MV-4-11 (cell line): ENCODE measurements around the gene ENC1.

Experiments
- DNase-seq: peaks from one replicate; lab custom pipeline; 2025; lab: John Stamatoyannopoulos, UW

The ENC1 gene

DNA sequence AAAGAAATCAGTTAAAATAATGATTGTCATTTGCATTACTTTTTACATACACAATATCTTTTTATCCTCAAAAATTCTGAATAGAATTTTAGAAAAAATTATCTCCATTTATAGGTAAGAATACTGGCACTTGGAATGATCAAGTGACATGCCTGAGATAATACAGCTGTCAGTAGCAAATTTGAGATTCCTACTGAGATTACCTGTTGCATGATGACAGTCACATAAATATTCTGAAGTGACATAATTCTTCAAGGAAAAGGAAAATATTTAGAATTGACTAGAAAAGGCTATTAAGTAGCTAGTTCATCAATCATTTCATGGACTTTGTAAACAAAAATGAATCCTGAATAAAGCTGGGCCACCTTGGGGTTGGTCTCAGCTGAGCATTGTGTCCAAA is 15.2 kb upstream of the ENC1 start:
- DNase-seq, result no peak

DNA sequence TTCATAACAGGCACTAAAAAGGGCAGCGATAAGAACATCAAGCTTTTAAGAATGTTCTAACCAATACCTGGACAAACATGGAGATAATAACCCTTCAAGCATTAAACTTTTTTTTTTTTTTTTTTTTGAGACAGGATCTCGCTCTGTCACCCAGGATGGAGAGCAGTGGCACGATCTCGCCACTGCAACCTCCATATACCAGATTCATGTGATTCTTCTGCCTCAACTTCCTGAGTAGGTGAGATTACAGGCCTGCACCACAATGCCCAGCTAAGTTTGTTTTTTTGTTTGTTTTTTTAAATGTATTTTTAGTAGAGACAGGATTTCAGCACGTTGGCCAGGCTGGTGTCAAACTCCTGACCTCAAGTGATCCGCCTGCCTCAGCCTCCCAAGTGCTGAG is 14.7 kb upstream of the ENC1 start:
- no peak for DNase-seq

DNA sequence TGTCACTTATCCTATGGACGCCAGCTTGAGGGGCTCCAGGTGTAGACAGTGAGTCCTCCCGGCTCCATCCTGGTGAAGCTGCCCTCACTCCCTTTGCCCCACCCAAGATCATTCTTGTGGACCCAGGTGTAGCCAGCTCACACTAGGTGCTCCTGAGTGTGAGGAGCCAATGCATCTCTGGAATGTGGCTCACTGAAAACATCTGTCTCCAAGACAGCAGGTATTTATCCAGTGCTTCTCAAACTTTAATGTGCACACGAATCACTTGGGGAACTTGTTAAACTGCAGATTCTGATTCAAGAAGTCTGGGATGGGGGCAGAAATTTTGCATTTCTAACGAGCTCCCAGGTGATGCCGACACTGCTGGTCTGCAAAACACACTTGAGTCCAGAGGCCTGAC is 13.5 kb upstream of the ENC1 start:
- no peak for DNase-seq

DNA sequence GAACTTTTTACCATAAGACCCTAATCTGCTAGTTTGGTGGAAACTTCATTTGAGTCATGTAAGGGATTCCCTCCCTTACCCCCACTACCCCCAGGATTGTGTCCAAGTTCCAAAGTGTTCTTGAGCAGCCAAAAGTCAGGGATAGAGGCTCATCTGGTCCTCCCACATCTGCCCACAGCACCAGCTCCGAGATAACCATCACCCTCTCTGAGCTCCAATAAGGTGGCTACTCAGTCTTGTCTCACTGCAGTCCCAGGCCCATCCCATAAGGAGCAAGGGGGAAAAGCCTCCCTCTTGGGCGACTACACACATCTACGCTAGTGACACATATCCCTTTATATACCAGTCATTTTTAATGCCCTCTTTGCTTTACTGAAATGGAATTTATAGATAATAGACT is 12.0 kb upstream of the ENC1 start:
- DNase-seq, result no peak

DNA sequence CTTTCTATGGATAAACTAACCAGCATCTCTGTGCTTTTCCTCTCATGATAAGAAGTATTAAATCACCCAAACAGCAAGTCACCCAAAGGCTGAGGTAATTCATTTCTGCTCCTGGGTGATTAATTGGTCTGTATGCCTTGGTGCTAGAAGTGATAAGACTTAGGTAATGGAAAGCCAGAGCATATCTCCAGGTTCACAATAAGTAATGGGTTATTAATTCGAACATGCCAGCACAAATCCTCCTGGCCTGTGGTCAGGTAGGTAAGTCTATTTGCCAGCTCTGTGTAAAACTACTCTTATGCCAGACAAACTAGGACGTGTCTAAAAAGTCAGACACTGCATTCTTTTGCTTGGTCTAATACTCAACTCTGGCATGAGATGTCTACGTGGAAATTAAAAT is 11.2 kb upstream of the ENC1 start:
- no peak for DNase-seq

DNA sequence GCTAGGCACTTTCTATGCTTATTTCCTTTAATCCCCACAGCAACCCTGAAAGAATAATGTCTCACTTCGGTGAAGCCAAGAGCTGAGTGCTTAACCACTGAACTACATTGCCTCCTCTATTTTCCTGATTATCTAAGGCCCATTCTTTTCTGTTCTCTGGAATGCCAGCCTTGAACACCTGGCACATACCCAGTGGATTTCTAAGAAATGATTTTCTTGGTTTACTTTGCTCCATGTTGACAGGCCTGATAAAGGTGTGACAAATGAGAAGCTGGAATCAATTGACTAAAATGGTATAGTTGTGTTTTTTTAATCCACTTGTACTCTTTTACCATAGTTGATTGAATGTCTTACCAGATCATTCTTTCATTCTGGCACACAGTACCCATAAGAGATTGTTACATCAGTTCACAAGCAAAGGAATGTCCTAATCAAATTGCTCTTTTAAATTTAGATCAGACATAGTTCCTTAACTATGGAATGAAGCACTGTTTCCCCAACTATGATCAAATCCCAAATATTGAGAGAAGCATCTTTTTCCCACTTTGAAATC is 9.0 kb upstream of the ENC1 start:
- DNase-seq, result no peak

DNA sequence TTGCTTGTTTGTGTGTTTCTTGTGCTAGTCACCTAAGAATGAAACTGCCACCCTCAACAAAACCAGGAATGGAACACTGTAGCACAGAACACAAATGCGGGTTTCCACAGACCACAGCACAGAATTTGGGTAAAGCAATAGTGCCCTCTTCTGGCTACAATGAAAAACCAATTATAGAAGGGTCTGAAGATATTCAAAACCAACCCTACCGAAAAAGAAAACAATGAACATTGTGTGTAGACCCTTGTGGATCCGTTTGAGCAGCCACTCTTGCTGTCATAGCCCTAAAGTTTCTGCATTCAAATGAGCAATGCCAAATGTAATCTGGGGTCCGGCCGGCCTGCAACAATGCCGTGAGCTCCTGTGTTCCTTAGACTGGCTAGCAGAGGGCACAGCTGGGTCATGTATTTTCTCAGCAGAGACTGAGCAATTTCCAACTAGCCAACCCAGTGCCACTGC is 8.3 kb upstream of the ENC1 start:
- DNase-seq, result peak; percentile 63

DNA sequence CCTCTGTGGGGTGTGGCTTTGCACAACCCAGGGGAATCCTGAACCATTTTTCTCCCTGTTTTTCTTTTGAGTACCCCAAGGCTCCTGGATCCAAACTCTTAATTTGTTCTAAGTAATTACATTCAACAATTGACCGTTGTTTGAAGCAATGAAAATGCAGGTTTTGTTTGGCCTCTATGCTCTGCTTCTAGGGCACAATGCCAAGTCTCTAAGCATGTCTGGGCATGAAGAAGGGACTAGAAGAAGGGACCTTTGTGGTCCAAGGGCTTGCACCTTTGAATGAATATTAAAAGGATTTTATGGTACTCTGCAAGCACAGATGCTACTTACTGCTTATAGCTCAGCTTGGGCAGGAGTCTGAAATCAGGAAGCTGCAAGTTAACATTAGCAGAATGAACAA is 6.6 kb upstream of the ENC1 start:
- DNase-seq, result no peak

DNA sequence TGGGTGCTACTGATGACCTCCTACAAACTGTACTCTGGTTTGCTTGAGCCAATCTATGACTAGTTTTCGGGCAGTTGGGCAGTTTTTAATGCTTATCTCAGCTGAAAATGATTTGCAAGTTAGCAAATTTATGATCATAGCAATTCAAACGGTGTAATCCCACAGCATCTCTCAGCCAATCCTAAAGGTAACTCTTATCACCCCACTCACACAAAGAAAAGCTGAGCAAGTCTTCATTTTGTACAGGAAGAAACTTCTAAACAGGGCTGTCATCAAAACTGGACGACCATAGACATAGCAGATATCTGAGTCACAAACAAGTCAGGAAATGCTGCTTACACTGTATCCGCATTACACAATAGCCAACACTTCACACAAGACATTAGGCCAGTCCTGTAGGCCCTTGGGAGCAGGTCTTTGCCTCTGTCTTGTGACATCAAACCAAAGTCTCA is 2.6 kb upstream of the ENC1 start:
- DNase-seq, result peak; percentile 93

DNA sequence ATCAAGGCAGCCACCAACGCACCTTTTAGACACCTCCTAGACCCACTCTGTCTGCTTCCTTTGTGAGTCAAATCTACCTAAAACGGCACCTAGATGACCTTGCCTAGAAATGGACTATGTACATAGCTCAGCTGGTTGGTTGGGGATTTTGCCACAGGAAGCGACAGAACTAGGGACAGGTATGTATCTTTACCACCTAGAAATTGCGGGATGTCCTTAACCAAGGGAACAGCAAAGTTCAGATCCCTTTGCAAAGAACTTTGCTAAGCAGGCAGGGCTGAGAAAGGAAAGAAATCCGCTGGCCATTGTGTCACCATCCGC is 2.0 kb upstream of the ENC1 start:
- DNase-seq, result no peak

DNA sequence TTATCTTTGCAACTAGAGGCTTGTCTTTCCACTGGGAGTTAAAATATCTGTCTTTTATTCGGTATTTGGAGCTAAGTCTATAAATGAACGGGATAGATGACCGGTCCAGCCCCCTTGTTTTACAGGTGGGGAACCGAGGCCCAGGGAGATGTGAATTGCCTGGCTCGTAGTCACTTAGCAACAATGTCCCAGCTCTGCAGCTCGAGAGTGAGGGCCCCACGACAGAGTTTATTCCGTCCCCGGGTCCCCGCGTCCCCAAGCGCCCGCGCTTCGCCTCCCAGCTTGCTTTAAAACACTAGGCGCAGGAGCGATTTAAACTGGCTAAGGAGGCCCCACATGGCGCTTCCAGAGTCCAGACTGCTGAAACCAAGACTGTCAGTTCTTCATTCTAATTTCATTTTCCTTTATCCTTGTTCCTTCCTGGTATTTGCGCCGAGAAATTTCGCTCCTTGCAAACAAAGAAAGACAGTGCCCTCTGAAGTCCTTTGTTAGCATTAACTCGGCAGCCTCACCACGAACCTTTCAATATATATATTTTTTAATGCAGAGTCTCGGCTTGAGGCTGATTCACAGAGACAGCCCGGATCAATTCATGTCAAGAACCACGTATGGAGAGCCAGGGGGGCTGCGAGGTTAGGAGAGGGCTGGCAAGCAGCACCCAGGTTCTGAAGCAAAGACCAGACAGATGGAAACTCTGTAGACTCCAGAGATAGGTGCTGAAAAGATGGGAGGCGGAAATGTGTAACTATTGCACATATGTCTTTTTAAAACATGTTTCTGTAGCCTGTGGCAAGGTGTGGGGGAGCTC is 1.4 kb upstream of the ENC1 start:
- peak; percentile 87 for DNase-seq

DNA sequence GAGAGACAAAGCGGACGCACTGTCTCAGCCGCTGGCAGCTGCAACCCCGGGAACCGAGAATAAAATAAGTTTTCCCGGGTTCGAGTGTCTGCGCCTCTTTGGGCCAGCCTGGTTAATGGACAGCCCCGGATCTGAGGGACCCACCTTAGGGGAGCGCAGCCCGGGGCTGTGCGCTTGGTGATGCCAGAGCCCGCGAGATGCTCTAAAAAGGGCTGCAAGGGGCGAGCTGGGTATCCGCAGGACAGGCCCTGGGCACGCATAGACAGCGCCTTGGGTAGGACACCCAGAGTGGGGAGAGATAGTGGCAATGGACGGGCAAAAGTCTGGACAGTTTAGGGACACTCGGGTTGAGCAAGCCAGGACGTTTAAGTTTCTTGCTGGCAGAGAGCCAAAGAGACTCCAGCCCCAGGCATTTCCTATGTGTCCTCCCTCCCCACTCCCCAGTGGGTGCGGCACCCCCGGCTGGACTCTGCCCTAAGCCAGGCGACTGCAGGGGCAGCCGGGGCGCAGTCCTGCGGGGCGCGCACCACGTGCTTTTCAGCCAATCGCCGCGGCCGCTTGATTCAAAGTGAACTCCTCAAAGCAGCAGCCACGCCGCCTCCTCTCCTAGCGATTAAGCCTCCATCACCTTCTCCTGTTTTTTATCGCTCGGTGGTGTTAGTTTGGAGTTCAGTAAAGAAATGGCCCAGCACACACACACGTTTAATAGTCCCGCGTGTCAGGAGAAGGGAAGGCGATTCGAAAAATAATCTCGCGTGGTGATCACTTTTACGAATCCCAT is 616 bp upstream of the ENC1 start:
- peak; percentile 65 for DNase-seq

DNA sequence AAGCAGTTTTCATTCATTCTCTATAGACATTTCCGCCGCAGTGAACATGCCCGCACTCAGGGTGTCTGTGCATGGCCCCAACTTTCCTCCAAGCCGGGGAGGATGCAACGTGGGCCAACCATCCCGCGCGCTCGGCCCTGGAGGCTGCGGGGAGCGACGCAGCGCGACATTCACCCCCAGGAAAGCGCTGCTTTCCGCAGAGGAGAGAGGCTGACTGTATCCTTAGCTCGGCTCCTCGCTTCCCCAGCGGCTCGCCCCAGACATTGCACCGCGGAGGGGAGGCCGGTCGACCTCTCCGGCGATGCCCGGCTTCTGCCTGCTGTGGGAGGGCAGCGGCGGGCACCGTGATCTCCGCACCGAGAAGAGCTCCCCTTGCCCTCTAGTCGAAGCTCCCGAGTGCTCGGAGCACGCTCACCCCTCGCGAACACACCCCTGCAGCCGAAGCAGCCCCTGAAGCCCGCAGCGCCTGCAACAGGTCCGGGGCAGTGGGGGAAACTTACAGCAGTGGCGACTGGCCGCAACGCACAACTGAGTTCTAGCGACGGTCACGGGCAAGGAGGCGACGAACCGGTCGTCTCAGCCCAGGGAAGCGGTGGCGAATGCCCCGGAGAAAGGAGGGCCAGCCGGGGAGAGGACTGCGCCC is 600 bp downstream of the ENC1 start:
- DNase-seq, result peak; percentile 21

DNA sequence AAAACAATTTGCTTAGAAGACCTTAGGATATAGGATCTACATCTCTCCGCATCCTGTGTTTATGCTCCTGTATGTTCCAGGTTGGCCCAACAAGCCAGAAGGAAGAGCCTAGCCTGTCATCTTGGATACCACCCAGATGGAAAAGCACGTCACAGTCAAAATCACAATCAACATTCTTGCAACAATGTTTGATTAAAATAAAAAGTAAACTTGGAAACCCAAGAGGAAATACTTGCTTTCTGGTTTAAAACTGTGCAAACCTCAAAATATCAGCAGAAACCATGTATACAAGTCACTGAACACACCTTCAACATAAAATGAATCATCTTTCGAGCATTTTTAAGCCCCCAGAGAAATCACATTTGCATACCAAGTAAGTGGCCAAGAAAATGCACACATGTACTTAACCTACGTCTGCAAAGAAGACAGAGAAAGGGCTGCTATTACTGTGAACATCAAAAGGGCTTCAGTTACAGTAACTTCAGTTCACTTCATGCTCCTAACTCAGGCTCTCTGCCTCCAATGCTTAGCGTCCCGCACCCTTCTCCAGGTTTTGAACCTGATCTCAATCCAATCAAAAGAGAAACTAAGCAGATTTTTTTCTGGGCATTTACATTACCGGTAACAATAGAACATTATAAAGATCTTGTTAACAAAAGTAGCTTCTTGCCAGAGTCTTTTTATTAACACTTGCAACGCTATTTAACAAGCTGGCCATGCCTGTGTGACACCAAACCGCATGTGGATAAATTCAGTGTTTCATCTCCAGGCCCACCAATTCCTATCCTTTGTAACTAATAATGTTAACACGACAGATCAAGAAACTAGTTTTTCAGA is 1.3 kb downstream of the ENC1 start:
- DNase-seq, result no peak

DNA sequence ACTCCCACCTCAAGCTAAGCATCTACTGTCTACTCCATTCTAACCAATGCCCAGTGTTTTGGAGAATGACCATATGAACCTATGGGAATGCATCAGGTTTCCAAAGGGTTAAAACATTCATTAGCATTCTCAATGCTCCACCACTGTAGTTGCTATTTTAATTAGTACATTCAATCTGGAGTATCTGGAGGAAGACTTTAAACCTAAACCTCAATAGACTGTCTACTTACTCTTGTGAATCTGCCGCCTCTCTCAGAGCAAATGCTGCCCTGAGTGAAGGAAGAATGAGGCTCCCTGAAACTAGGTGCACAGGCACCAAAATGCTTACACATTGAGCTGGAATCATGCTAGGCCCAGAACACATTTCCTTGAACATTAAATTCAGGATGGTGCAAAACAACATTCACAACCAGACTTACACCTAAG is 2.0 kb downstream of the ENC1 start:
- no peak for DNase-seq

DNA sequence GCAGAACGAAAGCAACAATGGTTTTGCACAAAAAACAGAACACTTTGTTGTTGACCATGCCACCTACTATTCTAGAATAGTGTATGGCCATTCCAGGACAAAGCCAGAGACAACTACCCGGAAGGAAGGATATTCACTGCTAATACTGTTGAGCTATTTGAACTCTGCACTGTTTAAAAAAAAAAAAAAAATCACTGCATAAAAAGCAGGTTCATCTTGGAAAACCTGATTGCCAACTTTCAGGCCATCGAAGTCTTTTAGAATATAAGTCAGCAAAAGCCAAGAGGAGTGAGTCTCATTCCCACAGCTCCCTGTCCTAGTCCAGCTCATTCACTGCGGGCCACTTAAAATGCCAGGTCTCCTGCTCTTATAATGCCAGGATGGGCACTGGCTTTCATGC is 4.0 kb downstream of the ENC1 start:
- DNase-seq, result no peak

DNA sequence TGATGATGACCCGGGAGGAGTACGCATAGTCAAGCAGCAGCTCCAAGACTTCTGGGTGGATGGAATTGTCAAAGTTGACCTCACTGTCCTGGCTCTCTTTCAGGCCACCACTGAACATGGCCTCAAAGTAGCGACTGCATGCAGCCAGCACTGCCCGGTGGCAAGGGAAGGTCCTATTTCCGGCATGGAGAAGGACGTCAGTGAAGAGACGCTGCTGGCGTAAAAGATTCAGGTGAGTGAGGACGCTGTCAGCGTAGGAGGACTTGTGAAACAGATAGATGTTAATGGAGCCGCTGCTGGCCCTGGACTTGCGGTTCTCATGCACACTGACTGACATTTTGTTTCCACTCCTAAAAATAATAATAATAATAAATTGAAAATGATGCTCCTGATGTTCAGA is 4.4 kb downstream of the ENC1 start:
- no peak for DNase-seq

DNA sequence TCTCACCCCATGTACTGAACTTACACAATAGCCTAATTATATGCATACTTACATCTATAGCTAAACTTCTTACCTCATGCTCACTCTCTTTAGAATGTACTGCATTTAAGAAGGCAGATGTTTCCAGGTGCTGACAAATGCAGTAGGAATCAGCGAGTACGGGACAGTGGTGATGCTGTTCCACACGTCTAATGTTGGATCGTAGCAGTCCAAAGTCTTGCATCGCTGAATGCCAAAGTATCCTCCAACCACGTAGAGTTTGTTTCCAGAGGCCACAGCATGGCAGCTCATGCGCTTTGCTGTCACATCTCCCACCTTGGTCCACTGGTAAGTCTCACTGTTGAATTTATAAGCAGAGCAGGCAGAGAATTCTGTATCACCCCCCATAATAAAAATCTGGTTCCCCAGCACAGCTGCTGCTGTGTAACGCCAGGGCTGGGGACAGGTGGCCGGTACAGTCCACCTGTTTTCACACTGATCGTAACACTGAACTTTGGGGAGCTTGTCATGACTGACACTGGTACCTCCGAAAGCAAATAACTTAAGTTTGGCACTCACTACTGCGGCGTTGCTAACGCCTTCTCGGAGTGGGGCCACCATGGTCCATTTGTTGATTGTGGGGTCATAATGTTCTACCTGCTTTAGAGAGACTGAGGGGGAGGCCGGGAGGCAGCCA is 5.8 kb downstream of the ENC1 start:
- no peak for DNase-seq

DNA sequence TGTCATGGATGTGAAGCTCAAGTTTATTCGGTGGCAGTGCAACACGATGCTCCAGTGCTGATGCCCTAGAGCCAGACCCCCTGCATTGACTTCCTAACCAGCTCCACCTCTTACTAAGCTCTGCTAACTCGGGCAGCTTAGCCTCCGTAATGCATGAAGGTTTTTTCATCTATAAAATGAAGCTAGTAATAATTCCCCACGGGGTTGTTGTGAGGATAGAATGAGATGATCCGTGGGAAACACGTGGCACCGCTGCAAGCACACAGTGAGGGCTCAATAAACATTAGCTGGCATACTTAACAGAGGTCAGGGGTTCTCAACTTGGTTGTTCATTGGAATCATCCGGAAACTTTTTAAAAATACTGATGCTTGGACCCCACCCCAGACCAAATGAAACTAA is 6.8 kb downstream of the ENC1 start:
- DNase-seq, result no peak

DNA sequence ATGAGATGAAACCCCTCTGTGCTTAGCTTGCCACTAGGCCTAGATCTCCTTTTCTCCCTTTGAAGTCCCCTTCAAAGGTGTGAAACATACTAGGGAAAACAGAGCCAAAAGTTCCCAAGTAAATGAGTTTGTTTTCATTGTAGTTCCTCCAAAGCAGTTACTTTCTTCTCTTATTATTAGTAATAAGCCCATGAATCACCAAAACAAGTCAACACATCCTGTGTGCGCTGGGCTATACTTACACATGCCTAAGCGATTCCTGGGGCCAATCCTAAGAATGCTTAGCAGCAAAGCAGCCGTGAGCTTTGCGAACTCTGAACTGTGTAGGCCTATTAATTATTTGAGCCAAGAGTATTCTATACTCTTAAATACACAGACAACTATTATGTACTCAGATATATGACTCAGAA is 7.6 kb downstream of the ENC1 start:
- DNase-seq, result no peak
